ENCODE data around the gene NDUFA13. TPM values are rescaled to one million over a fixed set of nuclear protein-coding genes. Genes with fewer than 3 reads are reported as not detected.

The NDUFA13 gene
- total RNA-seq, 1 experiment from 2014 or later, result 489 TPM

DNA sequence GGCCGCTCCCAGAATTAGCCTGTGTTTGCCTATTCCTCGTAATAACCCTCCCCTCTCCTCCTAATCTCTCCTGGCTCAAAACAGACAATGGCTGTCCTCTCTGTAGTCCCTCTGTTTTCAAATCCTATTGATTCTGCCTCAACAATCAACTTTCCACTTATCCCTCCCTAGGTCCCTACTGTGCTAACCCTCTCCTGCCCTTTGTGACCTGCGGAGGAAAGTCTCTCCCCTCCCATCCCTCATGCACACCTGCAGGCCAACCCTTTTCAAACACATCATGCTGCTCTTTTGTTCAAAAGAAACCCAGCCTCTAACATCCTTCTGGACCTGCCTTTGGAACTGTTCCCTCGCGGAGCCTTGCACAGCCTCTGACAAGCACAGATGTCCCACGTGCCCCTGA lies 59.4 kb downstream of the NDUFA13 start:
- peaks cover 3% of the 10 kb centered on the region; the same call in 1 of the 2 replicates for H3K4me1 ChIP-seq (ENCODE audit: insufficient read depth, low read length)
- no peak overlapping the region for H2BK15ac ChIP-seq (ENCODE audit: low read depth, low read length)
- no peaks in the 10 kb centered on the region for H3K23me2 ChIP-seq (ENCODE audit: insufficient read length, low read depth, low read length, poor library complexity, severe bottlenecking)
- H4K20me1 ChIP-seq (ENCODE audit: control insufficient read depth, insufficient read depth, insufficient read length), result no peaks in the 10 kb centered on the region
- H3K9me3 Mint-ChIP-seq, result 0 out of 5 replicates have a peak, but pooled peaks cover 0 to 4% of the 10 kb centered on the region in 2 experiments
- no peak overlapping the region for H2BK12ac ChIP-seq (ENCODE audit: insufficient read length, low read depth, low read length)
- no peaks in the 10 kb centered on the region for H3K79me1 ChIP-seq (ENCODE audit: insufficient read depth, low read depth, low read length, poor library complexity, severe bottlenecking)
- H3K27me3 Mint-ChIP-seq (ENCODE audit: low read depth), result peaks cover 46% of the 10 kb centered on the region
- no peak overlapping the region for H4K91ac ChIP-seq (ENCODE audit: insufficient read length, low read depth, low read length)
- DNase-seq, result peak; percentile 36
- no peak overlapping the region for H3K9ac ChIP-seq (ENCODE audit: extremely low read depth, insufficient read length, low read length)
- H3K27ac ChIP-seq (ENCODE audit: insufficient read length, low read depth, low read length), result no peak overlapping the region
- no peak overlapping the region for H3K14ac ChIP-seq (ENCODE audit: insufficient read depth, low read length)
- peak overlapping the region in 1 of 3 experiments; percentile 12; a peak in 2 of 7 replicates for H3K27ac Mint-ChIP-seq
- WGBS (ENCODE audit: extremely low coverage, insufficient read length, low lambda C conversion rate), result no CpG with 5 or more reads among the region's 6 CpGs
- no peak overlapping the region for H4K8ac ChIP-seq (replicated peaks; ENCODE audit: insufficient read length, low read depth, low read length)
- H3K4me2 ChIP-seq (ENCODE audit: insufficient read depth, insufficient read length, low read length), result no peak overlapping the region
- no peak overlapping the region for H2BK5ac ChIP-seq (ENCODE audit: insufficient read length, low read length)
- no peak overlapping the region for H3K23ac ChIP-seq (ENCODE audit: insufficient read length, low read depth, low read length)
- H3K56ac ChIP-seq (ENCODE audit: insufficient read length, low read depth, low read length), result no peak overlapping the region
- H3K27me3 ChIP-seq (ENCODE audit: insufficient read depth, low read length), result no peaks in the 10 kb centered on the region
- H2AFZ ChIP-seq (ENCODE audit: low read length), result no peak overlapping the region
- no peak overlapping the region for H3T11ph ChIP-seq (ENCODE audit: low read length)
- H3K9me3 ChIP-seq (ENCODE audit: control insufficient read depth, low read depth, low read length), result no peaks in the 10 kb centered on the region
- H3K4ac ChIP-seq (ENCODE audit: low read depth, low read length), result no peak overlapping the region
- TF ChIP-seq, protein P1, sequence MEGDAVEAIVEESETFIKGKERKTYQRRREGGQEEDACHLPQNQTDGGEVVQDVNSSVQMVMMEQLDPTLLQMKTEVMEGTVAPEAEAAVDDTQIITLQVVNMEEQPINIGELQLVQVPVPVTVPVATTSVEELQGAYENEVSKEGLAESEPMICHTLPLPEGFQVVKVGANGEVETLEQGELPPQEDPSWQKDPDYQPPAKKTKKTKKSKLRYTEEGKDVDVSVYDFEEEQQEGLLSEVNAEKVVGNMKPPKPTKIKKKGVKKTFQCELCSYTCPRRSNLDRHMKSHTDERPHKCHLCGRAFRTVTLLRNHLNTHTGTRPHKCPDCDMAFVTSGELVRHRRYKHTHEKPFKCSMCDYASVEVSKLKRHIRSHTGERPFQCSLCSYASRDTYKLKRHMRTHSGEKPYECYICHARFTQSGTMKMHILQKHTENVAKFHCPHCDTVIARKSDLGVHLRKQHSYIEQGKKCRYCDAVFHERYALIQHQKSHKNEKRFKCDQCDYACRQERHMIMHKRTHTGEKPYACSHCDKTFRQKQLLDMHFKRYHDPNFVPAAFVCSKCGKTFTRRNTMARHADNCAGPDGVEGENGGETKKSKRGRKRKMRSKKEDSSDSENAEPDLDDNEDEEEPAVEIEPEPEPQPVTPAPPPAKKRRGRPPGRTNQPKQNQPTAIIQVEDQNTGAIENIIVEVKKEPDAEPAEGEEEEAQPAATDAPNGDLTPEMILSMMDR (conservative IDR thresholded peaks at IDR 0.05), result no peak
- no peak overlapping the region for H3K18ac ChIP-seq (ENCODE audit: insufficient read length, low read depth, low read length)
- peak overlapping the region in 1 of 2 experiments; percentile 40; a peak in 2 of 5 replicates for H3K4me3 Mint-ChIP-seq
- no peaks in the 10 kb centered on the region for H3K79me2 ChIP-seq (ENCODE audit: insufficient read depth, low read length)
- H2AK5ac ChIP-seq (ENCODE audit: insufficient read length, low read length), result no peak overlapping the region
- no peaks in the 10 kb centered on the region; a peak in 1 of 7 replicates for H3K36me3 Mint-ChIP-seq (ENCODE audit: insufficient read depth in 1 of 3, low read depth in 3 of 3)
- H3K4me1 Mint-ChIP-seq, result peaks cover 12 to 14% of the 10 kb centered on the region in 2 experiments
- no peak overlapping the region for H2BK120ac ChIP-seq (ENCODE audit: low read depth, low read length, poor library complexity, severe bottlenecking)
- H2BK20ac ChIP-seq (ENCODE audit: low read depth, low read length, poor library complexity, severe bottlenecking), result no peak overlapping the region
- H4K5ac ChIP-seq (ENCODE audit: insufficient read length, low read depth, low read length), result no peak overlapping the region

Other genes with a start within 250 kb of the NDUFA13 start
- 3.2 and 3.5 TPM in 2 replicates for gene TM6SF2, start 242.9 kb upstream of the NDUFA13 start, total RNA-seq (2021)
- gene SUGP1, start 195.7 kb upstream of the NDUFA13 start, total RNA-seq (2021), result 99.7 and 103 TPM in 2 replicates
- 48.4 and 55.3 TPM in 2 replicates for gene MAU2, start 195.4 kb upstream of the NDUFA13 start, total RNA-seq (2021)
- gene GATAD2A, start 110.5 kb upstream of the NDUFA13 start, total RNA-seq (2021), result 189 and 198 TPM in 2 replicates
- 2.6 and 2.8 TPM in 2 replicates for gene TSSK6, start 677 bp upstream of the NDUFA13 start, total RNA-seq (2021)
- gene YJEFN3, start 12.7 kb downstream of the NDUFA13 start, total RNA-seq (2021), result 15.7 and 16.6 TPM in 2 replicates
- 5.9 and 6.4 TPM in 2 replicates for gene CILP2, start 22.0 kb downstream of the NDUFA13 start, total RNA-seq (2021)
- 2.4 and 3.3 TPM in 2 replicates for gene PBX4, start 102.5 kb downstream of the NDUFA13 start, total RNA-seq (2021)
- 49.5 and 51.8 TPM in 2 replicates for gene LPAR2, start 112.0 kb downstream of the NDUFA13 start, total RNA-seq (2021)
- gene GMIP, start 127.4 kb downstream of the NDUFA13 start, total RNA-seq (2021), result 12.7 and 13.4 TPM in 2 replicates
- 67.8 and 73.1 TPM in 2 replicates for gene ATP13A1, start 147.5 kb downstream of the NDUFA13 start, total RNA-seq (2021)
- 46.9 and 57.0 TPM in 2 replicates for gene ZNF101, start 152.6 kb downstream of the NDUFA13 start, total RNA-seq (2021)
- gene ZNF14, start 216.9 kb downstream of the NDUFA13 start, total RNA-seq (2021), result 7.5 and 8.3 TPM in 2 replicates

Data from H9 (cell line).